Spinal cord (tissue), 10 donors: ENCODE measurements around the gene SLITRK3. TPM values are rescaled to one million over a fixed set of nuclear protein-coding genes. Genes with fewer than 3 reads are reported as not detected.

Source experiments
- DNase-seq, 6 donors: peaks; one replicate each; pipeline versions ENCODE4 v3.0.0 to v3.0.0-alpha.2; 2013 to 2015; ENCODE audit warnings: low spot score in 6 of 6, low read depth in 4 of 6
- H3K27ac ChIP-seq: one replicate; pipeline ENCODE4 v1.5.1; 2013; ENCODE audit warnings: low read depth, low read length, control low read depth
- H3K27me3 ChIP-seq: one replicate; pipeline ENCODE4 v1.6.1; 2013; ENCODE audit warnings: low read length; ENCODE audit not compliant: control insufficient read depth, insufficient read depth
- H3K36me3 ChIP-seq: one replicate; pipeline ENCODE4 v1.6.1; 2013; ENCODE audit warnings: low read length; ENCODE audit not compliant: control insufficient read depth, insufficient read depth
- H3K4me1 ChIP-seq: one replicate; pipeline ENCODE4 v1.6.1; 2013; ENCODE audit warnings: low read length; ENCODE audit not compliant: control insufficient read depth, insufficient read depth
- H3K4me3 ChIP-seq: one replicate; pipeline ENCODE4 v1.5.1; 2013; ENCODE audit warnings: low read depth, low read length, control low read depth
- H3K9me3 ChIP-seq: one replicate; pipeline ENCODE4 v1.6.1; 2013; ENCODE audit warnings: low read length; ENCODE audit not compliant: control insufficient read depth, insufficient read depth
- WGBS: methylation state at CpG from one replicate; pipeline ENCODE4 v1.1.5; 2013; ENCODE audit warnings: missing lambda C conversion rate; ENCODE audit not compliant: insufficient coverage; 5-methylcytosine and 5-hydroxymethylcytosine counted together
- long read RNA-seq, 4 donors: transcript quantifications; one replicate each; lab custom pipeline, GENCODE V29; 2026
- polyA plus RNA-seq, 2 donors: library from polyadenylated mRNA; unstranded; fragments of 120-200 nt; gene quantifications; one replicate each; pipeline ENCODE4 v1.2.1, GENCODE V29; 2013; ENCODE audit not compliant: insufficient read length in 2 of 2
- total RNA-seq, 2 donors: library from RNA; depleted of rRNA in 1 of 2; stranded (reverse); fragments of 120-200 nt in 1 of 2; fragments of >200 nt in 1 of 2; gene quantifications; one replicate each; pipeline versions ENCODE4 v1.2.3 to v1.2.4, GENCODE V29; 2013 to 2014
- donor health status: healthy.

The SLITRK3 gene, protein sequence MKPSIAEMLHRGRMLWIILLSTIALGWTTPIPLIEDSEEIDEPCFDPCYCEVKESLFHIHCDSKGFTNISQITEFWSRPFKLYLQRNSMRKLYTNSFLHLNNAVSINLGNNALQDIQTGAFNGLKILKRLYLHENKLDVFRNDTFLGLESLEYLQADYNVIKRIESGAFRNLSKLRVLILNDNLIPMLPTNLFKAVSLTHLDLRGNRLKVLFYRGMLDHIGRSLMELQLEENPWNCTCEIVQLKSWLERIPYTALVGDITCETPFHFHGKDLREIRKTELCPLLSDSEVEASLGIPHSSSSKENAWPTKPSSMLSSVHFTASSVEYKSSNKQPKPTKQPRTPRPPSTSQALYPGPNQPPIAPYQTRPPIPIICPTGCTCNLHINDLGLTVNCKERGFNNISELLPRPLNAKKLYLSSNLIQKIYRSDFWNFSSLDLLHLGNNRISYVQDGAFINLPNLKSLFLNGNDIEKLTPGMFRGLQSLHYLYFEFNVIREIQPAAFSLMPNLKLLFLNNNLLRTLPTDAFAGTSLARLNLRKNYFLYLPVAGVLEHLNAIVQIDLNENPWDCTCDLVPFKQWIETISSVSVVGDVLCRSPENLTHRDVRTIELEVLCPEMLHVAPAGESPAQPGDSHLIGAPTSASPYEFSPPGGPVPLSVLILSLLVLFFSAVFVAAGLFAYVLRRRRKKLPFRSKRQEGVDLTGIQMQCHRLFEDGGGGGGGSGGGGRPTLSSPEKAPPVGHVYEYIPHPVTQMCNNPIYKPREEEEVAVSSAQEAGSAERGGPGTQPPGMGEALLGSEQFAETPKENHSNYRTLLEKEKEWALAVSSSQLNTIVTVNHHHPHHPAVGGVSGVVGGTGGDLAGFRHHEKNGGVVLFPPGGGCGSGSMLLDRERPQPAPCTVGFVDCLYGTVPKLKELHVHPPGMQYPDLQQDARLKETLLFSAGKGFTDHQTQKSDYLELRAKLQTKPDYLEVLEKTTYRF
- total RNA-seq, result 10 to 100 TPM in 1 of 2 donors, 1 to 10 TPM in 1; 4.7 to 20.2 TPM
- 10 to 100 TPM; 21.0 to 28.6 TPM for polyA plus RNA-seq
- long read RNA-seq, donor 1, full-length matches to known transcripts, result 4 of 4 reads
- long read RNA-seq, donor 1, partial matches to known transcripts, result 0 of 4 reads
- long read RNA-seq, donor 1, other reads (novel, unspliced or antisense), result 0 of 4 reads
- long read RNA-seq, donor 2, full-length matches to known transcripts, result 2 of 2 reads
- long read RNA-seq, donor 2, partial matches to known transcripts, result 0 of 2 reads
- long read RNA-seq, donor 2, other reads (novel, unspliced or antisense), result 0 of 2 reads
- long read RNA-seq, donor 3, full-length matches to known transcripts, result 6 of 6 reads
- long read RNA-seq, donor 3, partial matches to known transcripts, result 0 of 6 reads
- long read RNA-seq, donor 3, other reads (novel, unspliced or antisense), result 0 of 6 reads
- long read RNA-seq, donor 4, result 0 reads

DNA sequence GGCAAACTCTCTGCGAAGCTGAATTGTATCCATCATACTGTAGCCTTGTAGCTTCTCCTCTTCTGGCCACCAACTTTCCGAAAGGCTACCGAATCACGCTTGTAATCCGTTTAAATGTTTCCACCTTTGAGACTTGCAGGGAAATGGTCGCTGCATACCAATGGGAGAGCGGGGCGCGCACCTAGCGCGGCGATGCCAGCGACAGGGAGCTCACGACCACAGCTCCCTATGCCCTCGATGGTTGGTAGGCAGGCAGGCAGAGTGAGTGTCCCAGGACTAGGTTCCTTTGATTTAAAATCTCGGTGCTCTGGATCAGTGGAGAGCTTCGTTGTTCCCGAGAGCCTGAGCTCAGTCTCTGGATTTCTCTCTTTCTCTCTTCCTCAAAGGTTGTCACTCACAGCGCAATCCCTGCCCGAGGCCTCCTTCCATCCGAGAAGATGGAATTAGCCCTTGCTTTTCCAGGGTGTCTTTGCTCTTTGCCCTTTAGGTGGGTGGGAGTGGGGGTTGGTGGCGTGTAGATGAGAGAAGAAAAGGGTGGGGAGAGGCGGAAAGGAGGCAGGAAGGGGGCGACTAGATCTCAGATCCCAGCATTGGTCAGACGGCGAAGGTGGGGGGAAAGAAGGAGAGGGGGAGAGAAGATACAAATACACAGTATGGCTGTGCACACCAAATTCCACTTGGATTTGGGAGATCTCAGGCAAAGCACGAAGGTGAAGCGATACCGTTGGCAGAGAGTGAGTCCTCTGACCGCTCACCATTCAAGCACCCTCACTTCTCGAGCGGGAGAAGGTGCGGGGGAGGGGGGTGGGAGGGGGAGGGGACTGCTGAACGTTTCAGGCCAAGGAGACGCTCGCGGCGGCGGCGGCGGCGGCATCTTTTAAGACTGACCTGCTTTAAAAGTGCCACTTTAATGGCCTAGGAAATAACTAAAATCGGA lies at the start of gene SLITRK3:
TSS of gene SLITRK3 (minus strand) at position 745 of the 937 bp plus-strand sequence. CDS start 5,554 bp downstream, outside the sequence.
- DNase-seq, result peak in 5 of 6 donors; percentile 44 to 93 (median 82)

DNA sequence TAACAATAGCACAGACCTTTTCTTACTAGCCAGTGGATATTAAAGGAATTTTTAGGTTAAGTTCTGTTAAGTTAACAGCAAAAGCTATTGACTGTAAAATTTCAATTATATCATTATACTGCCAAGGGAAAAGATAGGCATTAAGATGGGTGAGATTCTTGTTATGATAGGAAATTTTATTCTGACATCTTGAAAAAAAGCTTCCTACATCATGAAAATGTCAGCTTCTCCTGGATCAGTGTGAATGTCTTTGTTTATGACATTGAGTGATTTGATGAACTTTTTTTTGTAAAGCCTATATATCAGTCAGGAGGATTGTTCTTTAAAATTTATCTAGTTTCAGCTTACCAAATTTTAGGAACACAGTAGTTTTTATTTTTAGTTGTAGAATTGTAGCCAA lies 47.4 kb upstream of the SLITRK3 start:
- H3K9me3 ChIP-seq, result no peaks in the 10 kb centered on the region
- H3K4me3 ChIP-seq, result no peak overlapping the region
- H3K27ac ChIP-seq, result no peak overlapping the region
- no peaks in the 10 kb centered on the region for H3K36me3 ChIP-seq
- H3K27me3 ChIP-seq, result no peaks in the 10 kb centered on the region
- no peaks in the 10 kb centered on the region for H3K4me1 ChIP-seq
- no peak for DNase-seq

More for the DNA sequence above, at the start of gene SLITRK3:
- peaks cover 9% of the 10 kb centered on the region for H3K4me1 ChIP-seq
- WGBS, result 0% methylated on average over 25 of the region's 43 CpGs
- no peaks in the 10 kb centered on the region for H3K9me3 ChIP-seq
- peaks cover 25% of the 10 kb centered on the region for H3K27me3 ChIP-seq
- no peaks in the 10 kb centered on the region for H3K36me3 ChIP-seq
- H3K27ac ChIP-seq, result peak within 1 kb of the TSS; percentile 87
- H3K4me3 ChIP-seq, result peak within 1 kb of the TSS; percentile 70

DNA sequence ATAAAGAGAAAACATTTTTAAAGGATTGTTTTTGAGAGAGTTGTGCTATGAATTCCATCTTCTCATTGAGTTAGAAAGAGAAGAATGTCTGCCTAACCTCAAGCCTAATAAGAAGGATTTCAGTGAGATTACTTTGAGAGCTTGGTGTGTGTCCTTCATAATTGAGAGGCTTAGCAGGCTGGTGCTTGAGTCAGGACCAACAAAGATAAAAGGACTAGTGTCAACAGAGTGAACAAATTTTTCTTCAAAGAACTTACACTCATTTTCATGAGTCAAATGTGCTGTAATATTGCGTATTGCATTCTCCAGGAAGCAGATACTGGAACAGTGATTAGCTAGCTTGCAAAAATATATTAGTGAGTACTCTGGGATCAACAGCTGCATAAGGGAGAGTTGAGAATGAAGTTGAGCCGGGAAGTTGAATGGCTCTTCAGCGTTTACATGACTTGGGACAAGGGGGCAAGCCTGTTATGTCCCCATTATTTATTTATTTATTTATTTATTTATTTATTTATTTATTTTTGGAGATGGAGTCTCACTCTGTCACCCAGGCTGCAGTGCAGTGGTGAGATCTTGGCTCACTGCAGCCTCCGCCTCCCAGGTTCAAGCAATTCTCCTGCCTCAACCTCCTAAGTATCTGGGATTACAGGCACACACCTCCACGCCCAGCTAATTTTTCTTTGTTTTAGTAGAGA lies 37.5 kb upstream of the SLITRK3 start:
- Histone ChIP-seq H3K36me3 (no peaks in the 10 kb centered on the region), H3K27ac (no peak overlapping the region), H3K27me3 (no peaks in the 10 kb centered on the region), H3K4me3 (no peak overlapping the region), H3K9me3 (no peaks in the 10 kb centered on the region), H3K4me1 (no peaks in the 10 kb centered on the region)
- no CpG with 5 or more reads among the region's 5 CpGs for WGBS
- DNase-seq, result no peak

DNA sequence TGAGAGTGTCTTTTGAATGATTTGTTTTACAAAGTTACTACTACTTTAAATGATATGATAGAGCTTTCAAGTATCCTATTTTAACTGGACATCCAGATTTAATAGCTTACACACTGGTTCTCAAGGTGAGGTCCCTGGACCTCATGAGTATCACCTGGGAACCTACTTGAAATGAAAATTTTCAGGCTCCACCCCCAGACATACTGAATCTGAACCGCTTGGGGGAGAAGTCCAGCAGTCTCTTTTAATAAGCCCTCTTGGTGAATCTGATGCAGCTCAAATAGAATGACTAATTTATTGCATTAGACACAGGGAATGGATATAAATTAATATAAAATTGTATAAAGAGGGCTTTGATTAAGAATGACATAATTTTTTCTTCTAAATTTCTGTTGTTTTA lies 29.4 kb upstream of the SLITRK3 start:
- H3K27me3 ChIP-seq, result no peaks in the 10 kb centered on the region
- no peaks in the 10 kb centered on the region for H3K4me1 ChIP-seq
- H3K36me3 ChIP-seq, result no peaks in the 10 kb centered on the region
- DNase-seq, result no peak
- H3K27ac ChIP-seq, result no peak overlapping the region
- no peaks in the 10 kb centered on the region for H3K9me3 ChIP-seq
- H3K4me3 ChIP-seq, result no peak overlapping the region
- no CpG with 5 or more reads among the region's 1 CpG for WGBS

- Histone ChIP-seq H3K4me1 (no peaks in the 10 kb centered on the region), H3K9me3 (no peaks in the 10 kb centered on the region), H3K4me3 (no peak overlapping the region), H3K36me3 (no peaks in the 10 kb centered on the region), H3K27ac (no peak overlapping the region), H3K27me3 (no peaks in the 10 kb centered on the region)
- peak in 1 of 6 donors; percentile 4 for DNase-seq
- no CpG with 5 or more reads among the region's 2 CpGs for WGBS
Observed at GRCh38 chr3:165217739-165218138, 21.6 kb upstream of the SLITRK3 start.

- H3K36me3 ChIP-seq, result no peaks in the 10 kb centered on the region
- no peak for DNase-seq
- 88% methylated on average over 1 of the region's 1 CpG for WGBS
- no peak overlapping the region for H3K4me3 ChIP-seq
- no peaks in the 10 kb centered on the region for H3K27me3 ChIP-seq
- no peaks in the 10 kb centered on the region for H3K4me1 ChIP-seq
- H3K9me3 ChIP-seq, result no peaks in the 10 kb centered on the region
- H3K27ac ChIP-seq, result no peak overlapping the region
Observed at GRCh38 chr3:165212580-165212979, 16.4 kb upstream of the SLITRK3 start.

DNA sequence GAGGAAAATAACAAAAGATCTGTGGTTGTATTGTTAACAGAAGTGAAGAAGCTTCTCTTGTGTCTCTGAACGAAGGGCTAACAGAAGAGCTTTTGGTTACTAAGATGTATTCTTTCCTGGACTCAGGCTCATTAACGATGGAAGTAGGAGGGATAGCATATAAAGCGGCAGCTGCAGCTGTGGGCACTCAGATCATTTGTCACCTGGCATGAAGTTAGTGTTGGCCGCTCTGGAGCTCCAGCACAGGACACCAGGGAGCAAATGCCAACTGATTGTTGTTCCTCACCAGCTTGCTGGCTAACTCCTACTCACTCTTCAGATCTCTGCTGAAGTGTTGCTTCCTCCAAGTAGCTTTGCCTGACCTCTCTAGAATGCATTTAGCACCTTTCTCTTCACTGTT lies 15.5 kb upstream of the SLITRK3 start:
- DNase-seq, result peak in 2 of 6 donors; percentile 21 to 45
- no peaks in the 10 kb centered on the region for H3K36me3 ChIP-seq
- no peak overlapping the region for H3K27ac ChIP-seq
- H3K9me3 ChIP-seq, result no peaks in the 10 kb centered on the region
- no peaks in the 10 kb centered on the region for H3K27me3 ChIP-seq
- WGBS, result 48% methylated on average over 4 of the region's 4 CpGs
- H3K4me1 ChIP-seq, result no peaks in the 10 kb centered on the region
- H3K4me3 ChIP-seq, result no peak overlapping the region

DNA sequence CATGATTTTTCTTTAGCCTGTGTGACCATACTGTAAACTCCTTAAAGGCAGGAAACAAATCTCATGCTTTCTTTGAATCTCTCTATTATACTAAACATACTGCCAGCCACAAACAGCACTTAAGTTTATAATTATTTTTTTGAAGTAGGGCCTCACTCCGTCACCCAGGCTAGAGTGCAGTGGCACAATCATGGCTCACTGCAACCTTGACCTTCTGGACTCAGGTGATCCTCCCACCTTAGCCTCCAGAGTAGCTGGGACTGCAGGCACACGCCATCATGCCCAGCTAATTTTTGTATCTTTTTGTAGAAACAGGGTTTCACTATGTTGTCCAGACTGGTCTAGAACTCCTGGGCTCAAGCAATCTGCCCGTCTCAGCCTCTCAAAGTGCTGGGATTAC lies 14.5 kb upstream of the SLITRK3 start:
- Histone ChIP-seq H3K27me3 (no peaks in the 10 kb centered on the region), H3K36me3 (no peaks in the 10 kb centered on the region), H3K27ac (no peak overlapping the region), H3K4me3 (no peak overlapping the region), H3K9me3 (no peaks in the 10 kb centered on the region), H3K4me1 (no peaks in the 10 kb centered on the region)
- no CpG with 5 or more reads among the region's 3 CpGs for whole genome bisulfite sequencing
- DNase-seq, result no peak
